GM12865 (cell line): ENCODE measurements around the gene UBE2N.

Experiments
- DNase-seq: peaks from one replicate; pipeline ENCODE4 v3.0.0; 2010; ENCODE audit warnings: low read depth
- H3K4me3 ChIP-seq: 2 replicates; pipeline ENCODE4 v1.5.1; 2011; ENCODE audit warnings: mild to moderate bottlenecking, low read depth, low read length, control low read depth
- CTCF ChIP-seq: IDR thresholded peaks from 2 replicates; pipeline ENCODE4 v1.5.1; 2011; ENCODE audit warnings: low read length, control low read depth, low read depth, inconsistent platforms; ENCODE audit not compliant: insufficient read depth; ENCODE audit errors: missing control alignments

The UBE2N gene

GRCh38 chr12:93408813-93409212 is 32.9 kb downstream of the UBE2N start:
- no peak for DNase-seq
- TF ChIP-seq CTCF = no peak
- H3K4me3 ChIP-seq = no peak overlapping the region

GRCh38 chr12:93407963-93408283 is 33.8 kb downstream of the UBE2N start:
- no peak for TF ChIP-seq CTCF
- DNase-seq = no peak

GRCh38 chr12:93407054-93407962 is 34.4 kb downstream of the UBE2N start:
- no peak for TF ChIP-seq CTCF
- no peak for DNase-seq
- H3K4me3 ChIP-seq = no peak overlapping the region

More at GRCh38 chr12:93407963-93408283, 33.8 kb downstream of the UBE2N start:
- no peak overlapping the region for H3K4me3 ChIP-seq

GRCh38 chr12:93404961-93405849 is 36.5 kb downstream of the UBE2N start:
- DNase-seq = no peak
- no peak overlapping the region for H3K4me3 ChIP-seq
- no peak for TF ChIP-seq CTCF

- no peak overlapping the region for H3K4me3 ChIP-seq
- no peak for TF ChIP-seq CTCF
- DNase-seq = no peak
Observed at GRCh38 chr12:93403988-93404803, 37.6 kb downstream of the UBE2N start.
